H1 (cell line): ENCODE measurements around the gene PRX. TPM values are rescaled to one million over a fixed set of nuclear protein-coding genes. Genes with fewer than 3 reads are reported as not detected.

ENCODE experiments used
- KDM1A ChIP-seq: fragments of 200-600, 300-600 bp; sonication (generic); IDR thresholded peaks from 2 replicates; pipeline ENCODE4 v1.7.1; 2016; ENCODE audit warnings: mild to moderate bottlenecking, low read length, borderline replicate concordance
- polyA plus RNA-seq, 7 experiments: library from polyadenylated mRNA; depleted of rRNA in 3 of 7; stranded (reverse) in 5 of 7; unstranded in 2 of 7; fragments of >200 nt in 5 of 7; fragments of 200-250 nt in 2 of 7; gene quantifications; 1 replicate in 5 of 7; 2 replicates in 1 of 7; 4 replicates in 1 of 7; pipeline versions ENCODE4 v1.2.1 to v1.2.3, GENCODE V29; 2011 to 2013; ENCODE audit warnings: missing spikeins in 2 of 7, mixed read lengths in 2 of 7
- total RNA-seq: library from RNA; stranded (reverse); fragmentation: NEBNext Ultra II Directional; extraction: Animal tissue kit (Norgen Biotek cat#: 25700); gene quantifications from 2 replicates; pipeline ENCODE4 v1.2.1, GENCODE V29; 2021

The PRX gene
- total and polyA plus RNA-seq, 2 of the 8 experiments (the other 6 are each of a cell fraction or from before 2014, with no cell fraction given), result 2.8 to 5.8 TPM

DNA sequence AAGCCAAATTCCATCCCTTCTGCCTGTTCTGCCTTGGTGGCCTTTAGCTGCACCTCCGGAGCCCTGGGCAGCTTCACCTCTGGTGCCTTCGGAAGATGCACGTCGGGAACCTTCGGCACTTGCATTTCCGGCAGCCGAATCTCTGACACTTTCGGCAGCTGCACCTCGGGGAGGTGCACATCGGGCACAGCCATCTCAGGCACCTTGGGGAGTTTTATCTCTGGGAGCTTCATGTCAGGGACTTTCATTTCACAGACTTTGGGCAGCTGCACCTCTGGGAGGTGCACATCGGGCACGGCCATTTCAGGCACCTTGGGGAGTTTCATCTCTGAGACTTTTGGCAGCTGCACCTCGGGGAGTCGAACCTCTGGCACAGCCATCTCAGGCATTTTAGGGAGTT, 17.2 kb downstream of the PRX start (continued):
- TF ChIP-seq KDM1A, result no peak
